ENCODE results near the gene RPL36. TPM values are rescaled to one million over a fixed set of nuclear protein-coding genes. Genes with fewer than 3 reads are reported as not detected.
"Not testable (repeated sequence)": the region's sequence is repeated elsewhere in the genome, so short reads cannot be mapped to it uniquely, and the experiment has no call there.

Gene RPL36
- total RNA-seq, 1 experiment from 2014 or later: 758 TPM

GRCh38 chr19:5719961-5720790 lies 30.1 kb downstream of the RPL36 start, which contains the start of the genes CATSPERD and LONP1:
Gene CATSPERD, plus strand, starts transcription at chr19:5720637. Its CDS starts 101 bp downstream, at chr19:5720738.
Gene LONP1, minus strand, starts transcription at chr19:5720146. Its CDS starts 14 bp downstream, at chr19:5720132.
- in situ Hi-C loops (cut with HindIII; ENCODE audit: low sequenced_read_pairs): no loop called here
- peak; percentile 99 for DNase-seq (ENCODE audit: low spot score)

GRCh38 chr19:5727453-5728050 lies 37.5 kb downstream of the RPL36 start:
- no peak for DNase-seq (ENCODE audit: low spot score)
- in situ Hi-C loops (cut with HindIII; ENCODE audit: low sequenced_read_pairs): no loop called here

GRCh38 chr19:5733172-5733571 lies 43.1 kb downstream of the RPL36 start:
- DNase-seq (ENCODE audit: low spot score); in situ Hi-C loops (cut with HindIII; ENCODE audit: low sequenced_read_pairs): not testable (repeated sequence)

- DNase-seq (ENCODE audit: low spot score): no peak
- in situ Hi-C loops (cut with HindIII; ENCODE audit: low sequenced_read_pairs): no loop called here
These were observed 48.3 kb downstream of the RPL36 start for GRCh38 chr19:5738423-5738822.

Other genes starting within 250 kb of the RPL36 start
- gene ZNRF4, start 234.9 kb upstream of the RPL36 start, total RNA-seq (2014; rRNA removed; shearing (Covaris generic)): not detected in 2 replicates
- gene TINCR, start 122.3 kb upstream of the RPL36 start, total RNA-seq (2014; rRNA removed; shearing (Covaris generic)): not detected in 2 replicates
- gene SAFB2, start 67.5 kb upstream of the RPL36 start, total RNA-seq (2014; rRNA removed; shearing (Covaris generic)): 6.0 and 13.7 TPM in 2 replicates
- 43.8 and 65.7 TPM in 2 replicates for gene SAFB, start 67.2 kb upstream of the RPL36 start, total RNA-seq (2014; rRNA removed; shearing (Covaris generic))
- 36.5 and 74.5 TPM in 2 replicates for gene MICOS13, start 9.8 kb upstream of the RPL36 start, total RNA-seq (2014; rRNA removed; shearing (Covaris generic))
- gene HSD11B1L, start 9.3 kb upstream of the RPL36 start, total RNA-seq (2014; rRNA removed; shearing (Covaris generic)): 15.1 and 18.8 TPM in 2 replicates
- 240 and 246 TPM in 2 replicates for gene LONP1, start 29.9 kb downstream of the RPL36 start, total RNA-seq (2014; rRNA removed; shearing (Covaris generic))
- not detected in 2 replicates for gene CATSPERD, start 30.3 kb downstream of the RPL36 start, total RNA-seq (2014; rRNA removed; shearing (Covaris generic))
- 0.43 and 2.6 TPM in 2 replicates for gene PRR22, start 94.5 kb downstream of the RPL36 start, total RNA-seq (2014; rRNA removed; shearing (Covaris generic))
- 100 and 105 TPM in 2 replicates for gene DUS3L, start 100.9 kb downstream of the RPL36 start, total RNA-seq (2014; rRNA removed; shearing (Covaris generic))
- gene NRTN, start 114.8 kb downstream of the RPL36 start, total RNA-seq (2014; rRNA removed; shearing (Covaris generic)): 8.3 and 14.0 TPM in 2 replicates
- not detected in 2 replicates for gene FUT6, start 149.4 kb downstream of the RPL36 start, total RNA-seq (2014; rRNA removed; shearing (Covaris generic))
- not detected in 2 replicates for gene FUT3, start 161.2 kb downstream of the RPL36 start, total RNA-seq (2014; rRNA removed; shearing (Covaris generic))
- gene FUT5, start 180.2 kb downstream of the RPL36 start, total RNA-seq (2014; rRNA removed; shearing (Covaris generic)): not detected in 2 replicates
- 430 and 662 TPM in 2 replicates for gene NDUFA11, start 213.5 kb downstream of the RPL36 start, total RNA-seq (2014; rRNA removed; shearing (Covaris generic))
- 2.2 and 2.6 TPM in 2 replicates for gene VMAC, start 214.6 kb downstream of the RPL36 start, total RNA-seq (2014; rRNA removed; shearing (Covaris generic))
- gene CAPS, start 224.0 kb downstream of the RPL36 start, total RNA-seq (2014; rRNA removed; shearing (Covaris generic)): 0.31 and 5.8 TPM in 2 replicates